ENCODE measurements around the gene CCDC40. TPM values are rescaled to one million over a fixed set of nuclear protein-coding genes. Genes with fewer than 3 reads are reported as not detected.

CCDC40 gene
- total and polyA plus RNA-seq, 2 of the 13 experiments (the other 11 are each of a cell fraction or from before 2014, with no cell fraction given): 4.1 to 5.5 TPM

DNA sequence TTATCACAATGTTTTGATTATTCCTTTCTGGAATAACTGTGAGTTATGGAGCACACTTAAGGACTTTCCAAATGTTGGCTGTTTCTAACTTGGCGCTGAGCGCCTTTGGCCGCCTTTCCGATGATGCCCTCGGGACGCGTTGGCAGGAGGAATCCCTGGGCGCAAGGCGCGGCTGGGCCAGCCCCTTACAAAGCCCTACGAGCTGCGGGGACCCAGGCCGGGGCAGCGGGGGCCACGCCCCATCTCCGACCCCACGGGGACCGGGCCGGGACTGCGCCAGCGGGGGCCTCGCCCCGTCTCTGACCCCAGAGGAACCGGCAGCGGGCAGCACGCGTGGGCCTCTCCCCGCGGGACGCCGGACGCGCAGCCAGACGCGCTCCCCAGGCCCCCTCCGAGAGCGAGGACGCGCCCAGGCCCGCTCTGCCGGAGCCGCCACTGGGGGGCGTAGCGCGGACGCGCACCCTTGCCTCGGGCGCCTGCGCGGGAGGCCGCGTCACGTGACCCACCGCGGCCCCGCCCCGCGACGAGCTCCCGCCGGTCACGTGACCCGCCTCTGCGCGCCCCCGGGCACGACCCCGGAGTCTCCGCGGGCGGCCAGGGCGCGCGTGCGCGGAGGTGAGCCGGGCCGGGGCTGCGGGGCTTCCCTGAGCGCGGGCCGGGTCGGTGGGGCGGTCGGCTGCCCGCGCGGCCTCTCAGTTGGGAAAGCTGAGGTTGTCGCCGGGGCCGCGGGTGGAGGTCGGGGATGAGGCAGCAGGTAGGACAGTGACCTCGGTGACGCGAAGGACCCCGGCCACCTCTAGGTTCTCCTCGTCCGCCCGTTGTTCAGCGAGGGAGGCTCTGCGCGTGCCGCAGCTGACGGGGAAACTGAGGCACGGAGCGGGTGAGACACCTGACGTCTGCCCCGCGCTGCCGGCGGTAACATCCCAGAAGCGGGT is 64.8 kb downstream of the CCDC40 start, which contains the start of gene GAA (continued):
- TF ChIP-seq NFAT5 (CRISPR knock-in tag; IDR thresholded peaks at IDR 0.05) (peak; percentile 48; the same call in 1 of the 2 replicates), RXRB (CRISPR knock-in tag; IDR thresholded peaks at IDR 0.05; ENCODE audit: borderline replicate concordance) (no peak), THYN1 (CRISPR knock-in tag; IDR thresholded peaks at IDR 0.05; ENCODE audit: borderline replicate concordance, low read depth) (no peak), ZNF709 (CRISPR knock-in tag; IDR thresholded peaks at IDR 0.05) (no peak; the same call in 1 of the 2 replicates), SMAD3 (CRISPR knock-in tag; IDR thresholded peaks at IDR 0.05) (no peak; the same call in none of the 2 replicates), ZFP91 (CRISPR knock-in tag; IDR thresholded peaks at IDR 0.05; ENCODE audit: borderline replicate concordance) (peak; percentile 52; the same call in 1 of the 2 replicates), RFXAP (CRISPR knock-in tag; IDR thresholded peaks at IDR 0.05; ENCODE audit: borderline replicate concordance) (peak; percentile 53; the same call in 1 of the 2 replicates), KDM5A (IDR thresholded peaks at IDR 0.05; ENCODE audit: borderline replicate concordance, low read length) (no peak), BRCA1 (CRISPR knock-in tag; IDR thresholded peaks at IDR 0.05) (no peak), SP4 (CRISPR knock-in tag; IDR thresholded peaks at IDR 0.05) (peak; percentile 72), HMG20B (CRISPR knock-in tag; conservative IDR thresholded peaks at IDR 0.05) (no peak), ZFY (CRISPR knock-in tag; IDR thresholded peaks at IDR 0.05) (peak; percentile 95), ZNF543 (CRISPR knock-in tag; IDR thresholded peaks at IDR 0.05) (no peak), FOXC1 (CRISPR knock-in tag; IDR thresholded peaks at IDR 0.05; ENCODE audit: borderline replicate concordance) (peak; percentile 32), ZNF878 (CRISPR knock-in tag; IDR thresholded peaks at IDR 0.05) (no peak), ZNF24 (IDR thresholded peaks at IDR 0.05) (no peak)
- TF ChIP-seq, protein P1, sequence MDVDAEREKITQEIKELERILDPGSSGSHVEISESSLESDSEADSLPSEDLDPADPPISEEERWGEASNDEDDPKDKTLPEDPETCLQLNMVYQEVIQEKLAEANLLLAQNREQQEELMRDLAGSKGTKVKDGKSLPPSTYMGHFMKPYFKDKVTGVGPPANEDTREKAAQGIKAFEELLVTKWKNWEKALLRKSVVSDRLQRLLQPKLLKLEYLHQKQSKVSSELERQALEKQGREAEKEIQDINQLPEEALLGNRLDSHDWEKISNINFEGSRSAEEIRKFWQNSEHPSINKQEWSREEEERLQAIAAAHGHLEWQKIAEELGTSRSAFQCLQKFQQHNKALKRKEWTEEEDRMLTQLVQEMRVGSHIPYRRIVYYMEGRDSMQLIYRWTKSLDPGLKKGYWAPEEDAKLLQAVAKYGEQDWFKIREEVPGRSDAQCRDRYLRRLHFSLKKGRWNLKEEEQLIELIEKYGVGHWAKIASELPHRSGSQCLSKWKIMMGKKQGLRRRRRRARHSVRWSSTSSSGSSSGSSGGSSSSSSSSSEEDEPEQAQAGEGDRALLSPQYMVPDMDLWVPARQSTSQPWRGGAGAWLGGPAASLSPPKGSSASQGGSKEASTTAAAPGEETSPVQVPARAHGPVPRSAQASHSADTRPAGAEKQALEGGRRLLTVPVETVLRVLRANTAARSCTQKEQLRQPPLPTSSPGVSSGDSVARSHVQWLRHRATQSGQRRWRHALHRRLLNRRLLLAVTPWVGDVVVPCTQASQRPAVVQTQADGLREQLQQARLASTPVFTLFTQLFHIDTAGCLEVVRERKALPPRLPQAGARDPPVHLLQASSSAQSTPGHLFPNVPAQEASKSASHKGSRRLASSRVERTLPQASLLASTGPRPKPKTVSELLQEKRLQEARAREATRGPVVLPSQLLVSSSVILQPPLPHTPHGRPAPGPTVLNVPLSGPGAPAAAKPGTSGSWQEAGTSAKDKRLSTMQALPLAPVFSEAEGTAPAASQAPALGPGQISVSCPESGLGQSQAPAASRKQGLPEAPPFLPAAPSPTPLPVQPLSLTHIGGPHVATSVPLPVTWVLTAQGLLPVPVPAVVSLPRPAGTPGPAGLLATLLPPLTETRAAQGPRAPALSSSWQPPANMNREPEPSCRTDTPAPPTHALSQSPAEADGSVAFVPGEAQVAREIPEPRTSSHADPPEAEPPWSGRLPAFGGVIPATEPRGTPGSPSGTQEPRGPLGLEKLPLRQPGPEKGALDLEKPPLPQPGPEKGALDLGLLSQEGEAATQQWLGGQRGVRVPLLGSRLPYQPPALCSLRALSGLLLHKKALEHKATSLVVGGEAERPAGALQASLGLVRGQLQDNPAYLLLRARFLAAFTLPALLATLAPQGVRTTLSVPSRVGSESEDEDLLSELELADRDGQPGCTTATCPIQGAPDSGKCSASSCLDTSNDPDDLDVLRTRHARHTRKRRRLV (CRISPR knock-in tag; IDR thresholded peaks at IDR 0.05): no peak
